Brain microvascular endothelial cell (primary cell): Measurements from ENCODE around the gene PHACTR1.

ENCODE experiments used
- DNase-seq: peaks from one replicate; pipeline ENCODE4 v3.0.0-alpha.2; 2020
- H3K27ac ChIP-seq: fragments of 250-450 bp; sonication (Bioruptor Pico); 2 replicates; pipeline ENCODE4 v1.5.1; 2020; ENCODE audit warnings: mild to moderate bottlenecking, moderate library complexity
- H3K27me3 ChIP-seq: fragments of 250-450 bp; sonication (Bioruptor Pico); replicated peaks from 2 replicates; pipeline ENCODE4 v1.5.1; 2020; ENCODE audit warnings: mild to moderate bottlenecking
- H3K36me3 ChIP-seq: fragments of 250-450 bp; sonication (Bioruptor Pico); replicated peaks from 2 replicates; pipeline ENCODE4 v1.5.1; 2020; ENCODE audit warnings: mild to moderate bottlenecking
- H3K4me3 ChIP-seq: 2 replicates; pipeline ENCODE4 v1.5.1; 2011; ENCODE audit warnings: low read depth, mild to moderate bottlenecking, control low read depth, low read length, moderate library complexity
- in situ Hi-C: cut with HindIII; loops from 2 replicates; pipeline ENCODE4 v1.10.0; 2017; ENCODE audit warnings: low sequenced_read_pairs, low pct_ligation_motif_present
- TF ChIP-seq, protein P1 (sequence below): IDR thresholded peaks from 2 replicates; pipeline ENCODE4 v1.5.1; 2011; ENCODE audit warnings: low read depth, mild to moderate bottlenecking, moderate library complexity, low read length, control low read depth, inconsistent platforms; ENCODE audit errors: missing control alignments

Gene PHACTR1

GRCh38 chr6:12923644-12924235 lies 207.2 kb downstream of the PHACTR1 start:
- no peaks in the 10 kb centered on the region for H3K27me3 ChIP-seq
- no peak overlapping the region for H3K4me3 ChIP-seq
- TF ChIP-seq, protein P1, sequence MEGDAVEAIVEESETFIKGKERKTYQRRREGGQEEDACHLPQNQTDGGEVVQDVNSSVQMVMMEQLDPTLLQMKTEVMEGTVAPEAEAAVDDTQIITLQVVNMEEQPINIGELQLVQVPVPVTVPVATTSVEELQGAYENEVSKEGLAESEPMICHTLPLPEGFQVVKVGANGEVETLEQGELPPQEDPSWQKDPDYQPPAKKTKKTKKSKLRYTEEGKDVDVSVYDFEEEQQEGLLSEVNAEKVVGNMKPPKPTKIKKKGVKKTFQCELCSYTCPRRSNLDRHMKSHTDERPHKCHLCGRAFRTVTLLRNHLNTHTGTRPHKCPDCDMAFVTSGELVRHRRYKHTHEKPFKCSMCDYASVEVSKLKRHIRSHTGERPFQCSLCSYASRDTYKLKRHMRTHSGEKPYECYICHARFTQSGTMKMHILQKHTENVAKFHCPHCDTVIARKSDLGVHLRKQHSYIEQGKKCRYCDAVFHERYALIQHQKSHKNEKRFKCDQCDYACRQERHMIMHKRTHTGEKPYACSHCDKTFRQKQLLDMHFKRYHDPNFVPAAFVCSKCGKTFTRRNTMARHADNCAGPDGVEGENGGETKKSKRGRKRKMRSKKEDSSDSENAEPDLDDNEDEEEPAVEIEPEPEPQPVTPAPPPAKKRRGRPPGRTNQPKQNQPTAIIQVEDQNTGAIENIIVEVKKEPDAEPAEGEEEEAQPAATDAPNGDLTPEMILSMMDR = no peak
- DNase-seq = no peak
- no peak overlapping the region for H3K27ac ChIP-seq
- in situ Hi-C loops = no loop called here
- H3K36me3 ChIP-seq = no peaks in the 10 kb centered on the region

DNA sequence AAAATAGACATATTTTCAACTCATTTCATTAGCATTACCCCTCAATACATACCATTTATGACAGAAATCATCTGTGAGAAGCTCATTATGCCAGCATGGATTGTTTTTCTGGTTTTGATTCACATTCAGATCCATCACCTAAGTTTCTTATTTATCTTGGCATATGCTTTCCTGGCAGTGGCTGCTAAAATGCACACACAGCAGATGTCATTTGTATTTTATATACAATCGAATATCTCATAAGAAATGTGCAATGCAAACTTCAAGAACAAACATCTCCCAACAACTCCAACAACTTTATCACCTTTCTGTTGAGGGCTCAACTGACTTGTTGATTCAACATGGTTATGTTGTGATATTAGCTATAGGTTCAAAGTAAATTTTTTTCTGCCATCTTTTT lies 208.3 kb downstream of the PHACTR1 start:
- Histone ChIP-seq H3K27me3 (no peaks in the 10 kb centered on the region), H3K27ac (no peak overlapping the region), H3K4me3 (no peak overlapping the region), H3K36me3 (no peaks in the 10 kb centered on the region)
- TF ChIP-seq, protein P1 = no peak
- DNase-seq = no peak
- in situ Hi-C loops = no loop called here

DNA sequence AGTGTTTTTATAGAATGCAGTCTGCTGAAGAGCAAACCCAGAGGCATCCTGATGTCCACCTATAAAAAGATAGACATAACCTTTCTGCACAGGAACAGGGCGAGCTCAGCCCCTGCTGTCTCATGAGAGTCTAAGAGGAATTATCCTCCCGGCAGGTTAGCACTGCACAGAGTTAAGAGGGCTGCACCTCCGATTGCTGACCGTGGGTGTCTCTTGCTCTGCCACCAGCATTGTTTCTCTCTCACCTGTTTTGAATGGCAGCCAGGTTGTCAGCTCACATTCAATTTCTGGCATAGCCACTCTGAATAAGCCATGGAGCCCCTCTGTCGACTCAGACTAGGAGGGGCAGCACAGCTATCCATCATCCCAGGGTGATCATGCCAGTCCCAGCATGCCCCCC lies 211.2 kb downstream of the PHACTR1 start:
- Histone ChIP-seq H3K36me3 (no peaks in the 10 kb centered on the region), H3K27ac (no peak overlapping the region), H3K4me3 (no peak overlapping the region), H3K27me3 (no peaks in the 10 kb centered on the region)
- TF ChIP-seq, protein P1 = no peak
- in situ Hi-C loops = no loop called here
- DNase-seq = no peak

DNA sequence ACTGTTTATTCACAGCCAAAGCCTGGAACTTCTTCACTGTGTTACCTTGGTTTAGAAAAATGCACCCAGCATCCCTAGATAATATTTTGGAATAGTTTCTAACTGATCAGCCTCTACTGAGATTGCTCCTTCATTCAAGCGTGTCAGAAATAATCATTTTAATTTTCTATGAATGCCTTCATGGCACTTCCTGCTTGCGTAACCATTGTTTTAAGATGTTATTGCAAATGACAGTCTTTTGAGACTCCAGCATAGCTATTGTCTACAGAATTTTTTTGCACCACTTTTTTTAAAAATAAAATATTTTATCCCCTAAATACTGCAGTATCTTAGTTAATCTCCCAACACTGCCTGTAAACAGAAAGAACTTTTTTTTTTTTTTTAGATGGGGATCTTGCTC lies 213.1 kb downstream of the PHACTR1 start:
- in situ Hi-C loops = no loop called here
- no peaks in the 10 kb centered on the region for H3K27me3 ChIP-seq
- H3K4me3 ChIP-seq = no peak overlapping the region
- DNase-seq = no peak
- TF ChIP-seq, protein P1 = no peak
- H3K36me3 ChIP-seq = no peaks in the 10 kb centered on the region
- no peak overlapping the region for H3K27ac ChIP-seq

DNA sequence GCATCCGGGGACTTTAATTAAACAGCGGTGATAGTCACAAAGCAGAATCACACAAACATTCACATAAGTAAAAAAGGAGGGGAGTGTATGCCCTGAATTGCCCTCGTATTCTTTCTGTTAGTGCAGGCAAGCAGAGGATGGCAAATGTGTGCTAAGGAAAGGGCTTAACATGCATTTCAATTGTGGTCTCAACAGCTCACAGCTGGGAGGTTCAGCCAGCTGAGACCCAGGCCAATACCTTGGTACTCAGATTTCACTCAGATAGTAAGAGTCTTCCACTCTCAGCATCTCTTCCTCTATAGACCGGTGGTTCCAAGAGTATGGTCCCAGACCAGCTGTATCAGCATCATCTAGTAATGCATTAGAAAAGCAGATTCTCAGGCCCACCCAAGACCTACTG lies 215.1 kb downstream of the PHACTR1 start:
- H3K36me3 ChIP-seq = no peaks in the 10 kb centered on the region
- TF ChIP-seq, protein P1 = no peak
- DNase-seq = no peak
- no peak overlapping the region for H3K4me3 ChIP-seq
- no peaks in the 10 kb centered on the region for H3K27me3 ChIP-seq
- in situ Hi-C loops = no loop called here
- no peak overlapping the region for H3K27ac ChIP-seq

DNA sequence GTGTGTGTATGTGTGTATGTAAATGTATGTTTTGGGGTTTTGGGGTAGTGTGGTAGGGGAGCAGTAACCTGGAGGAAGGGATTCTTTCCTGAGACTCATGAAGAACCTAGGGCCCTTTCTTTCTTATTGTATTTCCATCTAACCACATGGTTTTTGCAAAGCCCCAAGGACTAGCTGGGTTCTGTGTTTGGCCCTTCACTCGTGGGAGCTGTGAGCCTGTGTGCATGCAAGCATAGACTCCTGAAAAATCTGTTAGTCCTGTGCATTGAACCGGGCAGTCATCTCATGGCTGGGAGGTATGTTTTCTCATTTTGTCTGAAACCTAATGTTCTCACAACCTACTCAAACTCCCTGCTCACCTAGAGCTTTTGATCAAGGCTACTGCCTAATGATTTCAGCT lies 219.1 kb downstream of the PHACTR1 start:
- Histone ChIP-seq H3K27me3 (no peaks in the 10 kb centered on the region), H3K27ac (no peak overlapping the region), H3K36me3 (no peaks in the 10 kb centered on the region), H3K4me3 (no peak overlapping the region)
- no peak for DNase-seq
- in situ Hi-C loops = no loop called here
- TF ChIP-seq, protein P1 = no peak
